NCI-H510A treated with DMSO at 0.1 percent for 48 hours (cell line): ENCODE results near the gene PIK3C2B.
"Not testable (repeated sequence)": the region's sequence is repeated elsewhere in the genome, so short reads cannot be mapped to it uniquely, and the experiment has no call there.

Experiments used
- DNase-seq: peaks from one replicate; lab custom pipeline; 2025; lab: John Stamatoyannopoulos, UW

PIK3C2B gene

DNA sequence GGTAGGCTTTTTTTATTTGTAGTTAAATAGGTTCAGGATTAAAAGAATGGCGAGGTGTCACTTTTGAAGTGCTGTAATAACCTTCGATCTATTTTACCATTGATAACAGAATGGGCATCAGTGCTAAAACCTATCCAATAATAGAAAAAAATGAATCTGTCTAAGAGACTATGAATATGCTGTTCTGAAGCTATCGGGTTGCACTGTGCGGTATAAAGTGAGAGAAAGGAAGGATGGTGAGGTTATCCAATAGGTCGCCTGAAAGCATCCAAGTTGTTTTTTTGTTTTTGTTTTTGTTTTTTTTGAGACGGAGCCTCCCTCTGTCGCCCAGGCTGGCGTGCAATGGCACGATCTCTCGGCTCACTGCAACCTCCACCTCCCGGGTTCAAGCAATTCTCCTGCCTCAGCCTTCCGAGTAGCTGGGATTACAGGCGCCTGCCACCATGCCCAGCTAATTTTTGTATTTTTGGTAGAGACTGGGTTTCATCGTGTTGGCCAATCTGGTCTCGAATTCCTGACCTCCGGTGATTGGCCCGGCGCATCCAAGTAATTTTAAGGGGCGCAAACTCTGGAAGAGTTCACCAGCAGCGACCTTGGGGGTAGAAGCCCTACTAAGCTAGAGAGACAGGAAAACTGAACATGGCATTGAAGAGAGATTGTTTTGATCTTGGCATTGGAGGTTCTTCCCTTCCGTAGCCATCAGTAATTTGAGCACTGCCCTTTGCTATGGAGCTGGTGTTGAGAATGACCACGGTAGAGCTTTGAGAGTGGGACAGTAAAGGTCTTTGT is 12.9 kb upstream of the PIK3C2B start:
- DNase-seq, result peak; percentile 87

- peak; percentile 91 for DNase-seq
These were observed 12.3 kb upstream of the PIK3C2B start for GRCh38 chr1:204506969-204507316.

DNA sequence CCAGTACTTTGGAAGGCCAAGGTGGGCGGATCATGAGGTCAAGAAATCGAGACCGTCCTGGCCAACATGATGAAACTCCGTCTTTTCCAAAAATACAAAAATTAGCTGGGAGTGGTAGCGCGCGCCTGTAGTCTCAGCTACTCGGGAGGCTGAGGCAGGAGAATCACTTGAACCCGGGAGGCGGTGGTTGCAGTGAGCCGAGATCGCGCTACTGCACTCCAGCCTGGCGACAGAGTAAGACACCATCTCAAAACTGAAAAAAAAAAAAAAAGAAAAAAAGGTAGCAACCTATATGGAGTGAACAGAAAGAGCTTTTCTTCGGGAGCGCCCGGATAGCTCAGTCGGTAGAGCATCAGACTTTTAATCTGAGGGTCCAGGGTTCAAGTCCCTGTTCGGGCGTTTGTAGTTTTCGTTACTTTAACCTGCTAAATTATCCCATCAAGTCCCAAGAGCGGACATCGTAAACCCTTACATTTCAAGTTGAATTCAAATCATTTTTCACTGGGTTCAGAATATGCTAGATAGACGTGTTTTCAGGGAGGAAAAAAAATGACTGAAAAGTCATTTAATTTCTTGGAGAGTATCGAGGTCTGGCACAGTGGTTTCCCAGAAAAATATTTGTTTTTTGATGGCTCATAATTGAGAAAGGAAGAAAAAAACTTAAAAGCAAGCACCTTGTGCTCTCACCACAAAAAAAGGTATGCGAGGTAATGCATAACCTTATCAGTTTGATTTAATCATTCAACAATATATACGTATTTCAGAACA is 11.8 kb upstream of the PIK3C2B start:
- DNase-seq, result peak; percentile 86

DNA sequence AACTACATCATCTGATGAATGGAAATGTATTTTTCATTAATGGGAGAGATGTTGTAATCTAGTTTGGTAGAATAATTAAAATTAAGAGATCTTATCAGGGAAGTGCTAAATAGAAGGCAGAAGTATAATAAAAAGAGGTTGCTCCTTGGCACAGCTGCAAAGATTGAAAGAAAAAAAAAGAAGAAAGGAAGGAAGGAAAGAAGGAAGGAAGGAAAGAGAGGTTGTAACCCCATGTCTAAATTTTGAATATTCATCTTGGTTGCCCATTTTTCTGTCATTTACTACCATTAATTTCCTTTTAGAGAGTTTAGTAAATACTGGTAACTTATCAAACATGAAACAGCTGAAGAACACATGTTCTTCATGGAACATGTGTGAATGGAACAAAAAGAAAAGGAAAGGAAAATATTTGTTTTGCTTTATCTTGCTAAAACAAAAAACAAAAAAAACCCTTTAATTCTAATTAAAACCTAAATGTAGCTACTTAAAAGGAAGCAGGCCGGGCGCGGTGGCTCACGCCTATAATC is 11.1 kb upstream of the PIK3C2B start:
- peak; percentile 31 for DNase-seq

GRCh38 chr1:204503913-204504519 is 9.4 kb upstream of the PIK3C2B start:
- peak; percentile 79 for DNase-seq

- DNase-seq, result peak; percentile 90
These were observed 8.7 kb upstream of the PIK3C2B start for GRCh38 chr1:204503122-204503912.

GRCh38 chr1:204502241-204502640 is 7.6 kb upstream of the PIK3C2B start:
- DNase-seq, result no peak

GRCh38 chr1:204499511-204500468 is 5.2 kb upstream of the PIK3C2B start:
- no peak for DNase-seq

DNA sequence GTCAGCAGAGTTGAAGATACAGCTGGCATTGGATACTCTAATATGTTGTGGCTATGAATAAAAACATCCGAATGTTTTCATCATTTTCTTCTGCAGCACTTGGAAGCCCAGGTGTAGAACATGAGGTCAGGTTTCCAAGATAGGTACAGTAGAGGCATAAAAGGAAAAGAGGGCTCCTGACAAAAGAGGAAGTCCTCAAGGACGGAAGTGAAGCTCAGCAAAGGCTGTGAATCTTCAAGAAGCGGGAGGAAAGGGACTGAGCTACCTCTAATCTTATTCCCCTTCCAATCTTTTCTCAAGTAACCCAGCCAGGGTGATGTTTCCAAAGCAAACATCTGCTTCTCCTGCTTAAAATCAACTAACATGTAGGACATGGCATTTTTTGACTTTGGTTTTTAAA is 4.4 kb upstream of the PIK3C2B start:
- no peak for DNase-seq

DNA sequence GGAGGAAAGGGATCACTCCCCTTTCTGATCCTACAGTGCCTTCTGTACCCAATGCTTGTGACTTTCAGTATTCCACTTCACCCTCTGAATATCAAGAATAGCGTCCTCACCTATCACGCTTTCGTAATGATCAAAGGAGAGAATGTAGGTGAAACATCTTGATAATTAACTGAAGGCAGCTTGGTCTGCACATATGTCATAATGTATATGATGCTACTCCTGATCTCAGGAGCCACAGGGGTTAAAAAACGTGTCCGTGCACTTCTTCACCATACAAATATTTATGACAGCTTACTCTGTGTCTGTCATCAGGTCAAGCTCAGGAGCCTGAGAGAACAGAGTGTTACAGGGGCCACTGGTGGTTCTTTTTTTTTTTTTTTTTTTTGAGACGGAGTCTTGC is 1.2 kb upstream of the PIK3C2B start:
- no peak for DNase-seq

DNA sequence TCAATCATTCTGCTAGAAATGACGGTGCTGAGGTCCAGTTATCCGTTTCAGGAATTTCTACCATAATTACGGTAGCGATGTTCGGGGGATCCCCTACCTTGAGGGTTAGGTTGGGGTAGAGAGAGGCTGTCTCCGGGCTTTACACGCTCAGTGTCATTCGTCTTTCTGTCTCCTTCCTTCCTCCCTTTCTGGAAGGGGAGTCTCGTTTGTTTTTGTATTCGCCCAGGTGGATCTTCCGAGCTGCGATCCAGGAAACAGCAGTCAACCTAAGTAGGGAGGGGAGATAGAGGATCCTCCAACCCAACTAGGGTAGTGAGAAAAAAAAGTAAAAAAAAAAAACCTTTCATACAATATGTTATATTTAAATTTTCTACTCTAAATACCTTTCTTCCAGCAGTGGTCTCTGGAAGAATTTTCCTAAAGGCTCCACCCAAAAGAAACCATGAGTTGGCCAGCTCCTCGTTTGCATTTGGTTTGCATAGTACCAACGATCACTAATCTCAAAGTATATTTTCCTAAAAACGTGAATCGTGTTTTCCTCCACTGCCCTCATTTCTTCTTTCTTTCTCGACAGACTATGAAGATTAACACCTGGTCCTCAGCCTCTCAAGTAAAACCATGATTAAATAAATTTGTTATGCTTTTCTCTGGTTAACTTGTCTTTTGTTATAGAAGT is 611 bp upstream of the PIK3C2B start:
- no peak for DNase-seq

- DNase-seq, result peak; percentile 86
These were observed 673 bp downstream of the PIK3C2B start for GRCh38 chr1:204493984-204494280.

- DNase-seq, result peak; percentile 86
These were observed 1.2 kb downstream of the PIK3C2B start for GRCh38 chr1:204493145-204493983.

DNA sequence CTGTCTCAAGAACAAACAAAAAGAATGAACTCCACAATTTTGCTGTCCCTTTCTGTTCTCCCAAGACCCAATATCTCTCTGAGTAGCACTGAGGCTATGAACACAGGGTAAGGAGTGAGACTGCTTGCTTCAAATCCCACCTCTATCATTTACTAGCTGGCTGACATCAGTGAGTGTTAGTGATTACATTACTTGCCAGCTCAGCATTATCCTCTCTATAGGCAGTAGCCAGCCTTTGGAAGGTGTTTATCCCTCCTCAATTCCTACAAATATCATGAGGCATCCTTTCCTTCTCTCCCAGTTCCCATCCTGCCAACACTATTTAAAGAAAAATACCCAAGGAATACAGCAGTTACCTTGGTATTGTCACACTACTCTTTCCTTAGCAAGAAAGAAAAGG is 3.0 kb downstream of the PIK3C2B start:
- no peak for DNase-seq

- DNase-seq, result no peak
These were observed 7.4 kb downstream of the PIK3C2B start for GRCh38 chr1:204487256-204487615.

DNA sequence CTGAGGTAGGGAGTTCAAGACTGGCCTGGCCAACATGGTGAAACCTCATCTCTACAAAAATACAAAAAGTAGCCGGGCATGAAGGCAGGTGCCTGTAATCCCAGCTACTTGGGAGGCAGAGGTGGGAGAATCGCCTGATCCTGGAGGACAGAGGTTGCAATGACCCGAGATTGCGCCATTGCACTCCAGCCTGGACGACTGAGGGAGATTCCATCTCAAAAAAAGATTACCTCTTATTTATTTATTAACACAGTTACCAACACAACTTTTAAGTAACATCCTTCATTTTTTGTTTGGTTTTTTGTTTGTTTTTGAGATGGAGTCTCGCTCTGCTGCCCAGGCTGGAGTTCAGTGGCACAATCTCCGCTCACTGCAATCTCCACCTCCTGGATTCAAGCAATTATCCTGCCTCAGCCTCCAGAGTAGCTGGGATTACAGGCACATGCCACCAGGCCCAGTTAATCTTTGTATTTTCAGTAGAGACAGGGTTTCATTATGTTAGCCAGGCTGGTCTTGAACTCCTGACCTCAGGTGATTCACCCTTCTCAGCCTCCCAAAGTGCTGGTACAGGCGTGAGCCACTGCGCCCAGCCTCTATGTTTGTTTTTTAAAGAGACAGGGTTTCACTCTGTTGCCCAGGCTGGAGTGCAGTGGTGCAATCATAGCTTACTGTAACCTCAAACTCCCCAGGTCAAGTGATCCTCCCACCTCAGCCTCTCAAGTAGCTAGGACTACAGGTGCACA is 7.9 kb downstream of the PIK3C2B start:
- not testable (repeated sequence) for DNase-seq

GRCh38 chr1:204483791-204484190 is 10.8 kb downstream of the PIK3C2B start:
- no peak for DNase-seq

DNA sequence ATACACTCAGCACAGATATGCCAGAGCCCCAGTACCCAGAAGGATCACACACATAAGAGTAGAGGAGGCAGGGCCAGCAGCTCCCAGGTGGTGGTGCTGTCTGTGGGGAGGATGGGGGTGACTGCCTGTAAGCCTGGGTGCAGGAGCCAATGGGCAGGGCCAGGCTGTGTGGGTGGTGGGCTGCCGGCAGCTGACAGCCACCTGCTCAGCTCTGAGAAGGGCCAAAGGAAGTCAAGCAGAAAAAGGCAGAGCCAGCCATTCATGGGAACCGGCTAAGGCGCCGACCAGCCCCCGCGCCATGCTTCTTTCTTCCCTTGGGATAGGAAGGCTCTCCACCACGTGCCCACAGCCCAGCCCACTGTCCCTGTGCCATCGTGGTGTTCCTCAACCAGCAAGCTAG is 14.1 kb downstream of the PIK3C2B start:
- peak; percentile 11 for DNase-seq
